Liver (tissue), 9 donors: ENCODE results near the gene UNC5A. TPM values are rescaled to one million over a fixed set of nuclear protein-coding genes. Genes with fewer than 3 reads are reported as not detected.

ENCODE experiments used
- DNase-seq: peaks from one replicate; pipeline ENCODE4 v3.0.0-alpha.2; 2017; ENCODE audit warnings: low spot score
- H3K27ac ChIP-seq, 2 donors: one replicate each; pipeline ENCODE4 v1.7.0; 2013; ENCODE audit warnings: inconsistent platforms in 2 of 2, low read length in 2 of 2, control low read depth in 1 of 2, low read depth in 1 of 2, mild to moderate bottlenecking in 1 of 2
- H3K27me3 ChIP-seq, 4 donors: one replicate each; pipeline versions ENCODE4 v1.6.1 to v1.7.0; 2013; ENCODE audit warnings: low read length in 3 of 4, inconsistent platforms in 1 of 4, mild to moderate bottlenecking in 1 of 4, moderate library complexity in 1 of 4; ENCODE audit not compliant: control insufficient read depth in 4 of 4, insufficient read depth in 4 of 4
- H3K36me3 ChIP-seq, 4 donors: one replicate each; pipeline versions ENCODE4 v1.6.1 to v1.7.0; 2013; ENCODE audit warnings: low read length in 3 of 4, mild to moderate bottlenecking in 3 of 4, low read depth in 1 of 4, moderate library complexity in 1 of 4; ENCODE audit not compliant: control insufficient read depth in 4 of 4, insufficient read depth in 3 of 4
- H3K4me1 ChIP-seq, 4 donors: one replicate each; pipeline versions ENCODE4 v1.6.1 to v1.7.0; 2013; ENCODE audit warnings: low read length in 3 of 4, mild to moderate bottlenecking in 3 of 4, moderate library complexity in 1 of 4; ENCODE audit not compliant: control insufficient read depth in 4 of 4, insufficient read depth in 4 of 4
- H3K4me3 ChIP-seq, 3 donors: one replicate each; pipeline versions ENCODE4 v1.6.1 to v1.7.0; 2013; ENCODE audit warnings: low read length in 3 of 3, control low read depth in 1 of 3, low read depth in 1 of 3, mild to moderate bottlenecking in 1 of 3
- H3K9ac ChIP-seq, 2 donors: one replicate each; pipeline ENCODE4 v1.7.0; 2013; ENCODE audit warnings: low read length in 2 of 2, mild to moderate bottlenecking in 2 of 2, moderate library complexity in 2 of 2, control low read depth in 1 of 2, low read depth in 1 of 2
- H3K9me3 ChIP-seq, 4 donors: one replicate each; pipeline versions ENCODE4 v1.6.1 to v1.7.0; 2013; ENCODE audit warnings: low read length in 3 of 4; ENCODE audit not compliant: control insufficient read depth in 4 of 4
- FOXA2 ChIP-seq: IDR thresholded peaks from 2 replicates; pipeline ENCODE4 v1.6.1; 2016; ENCODE audit warnings: antibody characterized with exemption
- GABPA ChIP-seq, 2 donors: IDR thresholded peaks in 1 of 2; conservative IDR thresholded peaks in 1 of 2; 2 replicates each; pipeline ENCODE4 v1.6.1; 2016; ENCODE audit warnings: antibody characterized with exemption in 2 of 2, mild to moderate bottlenecking in 1 of 2, moderate library complexity in 1 of 2
- HNF4A ChIP-seq, 2 donors: conservative IDR thresholded peaks; 2 replicates each; pipeline ENCODE4 v1.6.1; 2016; ENCODE audit warnings: antibody characterized with exemption in 2 of 2, mild to moderate bottlenecking in 2 of 2
- HNF4G ChIP-seq: IDR thresholded peaks from 2 replicates; pipeline ENCODE4 v1.6.1; 2016; ENCODE audit warnings: antibody characterized with exemption
- MAX ChIP-seq: IDR thresholded peaks from 2 replicates; pipeline ENCODE4 v1.6.1; 2016; ENCODE audit warnings: antibody characterized with exemption
- NR2F2 ChIP-seq: IDR thresholded peaks from 2 replicates; pipeline ENCODE4 v1.6.1; 2016; ENCODE audit warnings: antibody characterized with exemption
- RAD21 ChIP-seq, 2 donors: IDR thresholded peaks; 2 replicates each; pipeline ENCODE4 v1.6.1; 2016; ENCODE audit warnings: antibody characterized with exemption in 2 of 2, mild to moderate bottlenecking in 2 of 2
- RXRA ChIP-seq, 2 donors: IDR thresholded peaks; 2 replicates each; pipeline ENCODE4 v1.6.1; 2017 to 2018; ENCODE audit warnings: antibody characterized with exemption in 2 of 2, mild to moderate bottlenecking in 1 of 2
- SP1 ChIP-seq: IDR thresholded peaks from 2 replicates; pipeline ENCODE4 v1.6.1; 2018; ENCODE audit warnings: antibody characterized with exemption, mild to moderate bottlenecking
- YY1 ChIP-seq: IDR thresholded peaks from 2 replicates; pipeline ENCODE4 v1.6.1; 2016; ENCODE audit warnings: antibody characterized with exemption, mild to moderate bottlenecking
- WGBS: extraction: QIAGEN DNeasy Blood & Tissue Kit; methylation state at CpG from one replicate; pipeline ENCODE4 v1.1.7; 2013; 5-methylcytosine and 5-hydroxymethylcytosine counted together
- polyA plus RNA-seq, 2 donors: library from polyadenylated mRNA; stranded (reverse) in 1 of 2; unstranded in 1 of 2; fragments of 200-250 nt in 1 of 2; fragments of >200 nt in 1 of 2; fragmentation: Nextera tagmentation in 1 of 2; extraction: Ambion mirVana in 1 of 2; gene quantifications; one replicate each; pipeline versions ENCODE4 v1.2.1 to v1.2.3, GENCODE V29; 2013 to 2015
- total RNA-seq, 2 donors: library from RNA; depleted of rRNA; stranded (reverse); fragments of >200 nt; gene quantifications; one replicate each; pipeline ENCODE4 v1.2.3, GENCODE V29; 2014
- TF ChIP-seq, protein P1 (sequence below): IDR thresholded peaks from 2 replicates; pipeline ENCODE4 v1.6.1; 2016; ENCODE audit warnings: antibody characterized with exemption, mild to moderate bottlenecking
- TF ChIP-seq, protein P2 (sequence below): IDR thresholded peaks from 2 replicates; pipeline ENCODE4 v1.6.1; 2016; ENCODE audit warnings: antibody characterized with exemption
- TF ChIP-seq, protein P3 (sequence below): IDR thresholded peaks from 2 replicates; pipeline ENCODE4 v1.6.1; 2016; ENCODE audit warnings: antibody characterized with exemption
- TF ChIP-seq, protein P4 (sequence below): fragments of 150-350 bp; IDR thresholded peaks from 2 replicates; pipeline ENCODE4 v1.5.1; 2017; ENCODE audit warnings: improper control_type of control experiment, low read depth, low read length; ENCODE audit not compliant: missing input control
- donor health status: healthy.
- donor health status: healthy.
- donor health status: healthy.
- donor health status: healthy.
- donor health status: healthy.

The UNC5A gene
- total and polyA plus RNA-seq, 4 donors, result under 0.01 to 0.07 (median 0.03) TPM; not detected in 1

- no peaks in the 10 kb centered on the region for H3K4me1 ChIP-seq
- H3K4me3 ChIP-seq, result no peak overlapping the region
- H3K9me3 ChIP-seq, result peaks cover 0 to 5% (median 0%) of the 10 kb centered on the region in 4 donors
- H3K27ac ChIP-seq, result no peak overlapping the region
- peaks cover 0 to 3% (median 1%) of the 10 kb centered on the region in 4 donors for H3K27me3 ChIP-seq
- H3K9ac ChIP-seq, result no peak overlapping the region
- 83% methylated on average over 2 of the region's 2 CpGs for WGBS
- no peaks in the 10 kb centered on the region for H3K36me3 ChIP-seq
- TF ChIP-seq, protein P1, sequence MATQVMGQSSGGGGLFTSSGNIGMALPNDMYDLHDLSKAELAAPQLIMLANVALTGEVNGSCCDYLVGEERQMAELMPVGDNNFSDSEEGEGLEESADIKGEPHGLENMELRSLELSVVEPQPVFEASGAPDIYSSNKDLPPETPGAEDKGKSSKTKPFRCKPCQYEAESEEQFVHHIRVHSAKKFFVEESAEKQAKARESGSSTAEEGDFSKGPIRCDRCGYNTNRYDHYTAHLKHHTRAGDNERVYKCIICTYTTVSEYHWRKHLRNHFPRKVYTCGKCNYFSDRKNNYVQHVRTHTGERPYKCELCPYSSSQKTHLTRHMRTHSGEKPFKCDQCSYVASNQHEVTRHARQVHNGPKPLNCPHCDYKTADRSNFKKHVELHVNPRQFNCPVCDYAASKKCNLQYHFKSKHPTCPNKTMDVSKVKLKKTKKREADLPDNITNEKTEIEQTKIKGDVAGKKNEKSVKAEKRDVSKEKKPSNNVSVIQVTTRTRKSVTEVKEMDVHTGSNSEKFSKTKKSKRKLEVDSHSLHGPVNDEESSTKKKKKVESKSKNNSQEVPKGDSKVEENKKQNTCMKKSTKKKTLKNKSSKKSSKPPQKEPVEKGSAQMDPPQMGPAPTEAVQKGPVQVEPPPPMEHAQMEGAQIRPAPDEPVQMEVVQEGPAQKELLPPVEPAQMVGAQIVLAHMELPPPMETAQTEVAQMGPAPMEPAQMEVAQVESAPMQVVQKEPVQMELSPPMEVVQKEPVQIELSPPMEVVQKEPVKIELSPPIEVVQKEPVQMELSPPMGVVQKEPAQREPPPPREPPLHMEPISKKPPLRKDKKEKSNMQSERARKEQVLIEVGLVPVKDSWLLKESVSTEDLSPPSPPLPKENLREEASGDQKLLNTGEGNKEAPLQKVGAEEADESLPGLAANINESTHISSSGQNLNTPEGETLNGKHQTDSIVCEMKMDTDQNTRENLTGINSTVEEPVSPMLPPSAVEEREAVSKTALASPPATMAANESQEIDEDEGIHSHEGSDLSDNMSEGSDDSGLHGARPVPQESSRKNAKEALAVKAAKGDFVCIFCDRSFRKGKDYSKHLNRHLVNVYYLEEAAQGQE, result no peak
- TF ChIP-seq NR2F2 (no peak), HNF4G (no peak), YY1 (no peak), RAD21 (IDR thresholded peaks at IDR 0.05) (no peak), HNF4A (conservative IDR thresholded peaks at IDR 0.05) (no peak), SP1 (no peak), MAX (no peak), GABPA (IDR thresholded peaks at IDR 0.05 in 1 of 2, conservative IDR thresholded peaks at IDR 0.05 in 1 of 2) (no peak), FOXA2 (no peak), RXRA (IDR thresholded peaks at IDR 0.05) (no peak)
- TF ChIP-seq, protein P2, sequence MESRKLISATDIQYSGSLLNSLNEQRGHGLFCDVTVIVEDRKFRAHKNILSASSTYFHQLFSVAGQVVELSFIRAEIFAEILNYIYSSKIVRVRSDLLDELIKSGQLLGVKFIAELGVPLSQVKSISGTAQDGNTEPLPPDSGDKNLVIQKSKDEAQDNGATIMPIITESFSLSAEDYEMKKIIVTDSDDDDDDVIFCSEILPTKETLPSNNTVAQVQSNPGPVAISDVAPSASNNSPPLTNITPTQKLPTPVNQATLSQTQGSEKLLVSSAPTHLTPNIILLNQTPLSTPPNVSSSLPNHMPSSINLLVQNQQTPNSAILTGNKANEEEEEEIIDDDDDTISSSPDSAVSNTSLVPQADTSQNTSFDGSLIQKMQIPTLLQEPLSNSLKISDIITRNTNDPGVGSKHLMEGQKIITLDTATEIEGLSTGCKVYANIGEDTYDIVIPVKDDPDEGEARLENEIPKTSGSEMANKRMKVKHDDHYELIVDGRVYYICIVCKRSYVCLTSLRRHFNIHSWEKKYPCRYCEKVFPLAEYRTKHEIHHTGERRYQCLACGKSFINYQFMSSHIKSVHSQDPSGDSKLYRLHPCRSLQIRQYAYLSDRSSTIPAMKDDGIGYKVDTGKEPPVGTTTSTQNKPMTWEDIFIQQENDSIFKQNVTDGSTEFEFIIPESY, result no peak
- TF ChIP-seq, protein P3, sequence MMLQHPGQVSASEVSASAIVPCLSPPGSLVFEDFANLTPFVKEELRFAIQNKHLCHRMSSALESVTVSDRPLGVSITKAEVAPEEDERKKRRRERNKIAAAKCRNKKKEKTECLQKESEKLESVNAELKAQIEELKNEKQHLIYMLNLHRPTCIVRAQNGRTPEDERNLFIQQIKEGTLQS, result no peak
- TF ChIP-seq, protein P4, sequence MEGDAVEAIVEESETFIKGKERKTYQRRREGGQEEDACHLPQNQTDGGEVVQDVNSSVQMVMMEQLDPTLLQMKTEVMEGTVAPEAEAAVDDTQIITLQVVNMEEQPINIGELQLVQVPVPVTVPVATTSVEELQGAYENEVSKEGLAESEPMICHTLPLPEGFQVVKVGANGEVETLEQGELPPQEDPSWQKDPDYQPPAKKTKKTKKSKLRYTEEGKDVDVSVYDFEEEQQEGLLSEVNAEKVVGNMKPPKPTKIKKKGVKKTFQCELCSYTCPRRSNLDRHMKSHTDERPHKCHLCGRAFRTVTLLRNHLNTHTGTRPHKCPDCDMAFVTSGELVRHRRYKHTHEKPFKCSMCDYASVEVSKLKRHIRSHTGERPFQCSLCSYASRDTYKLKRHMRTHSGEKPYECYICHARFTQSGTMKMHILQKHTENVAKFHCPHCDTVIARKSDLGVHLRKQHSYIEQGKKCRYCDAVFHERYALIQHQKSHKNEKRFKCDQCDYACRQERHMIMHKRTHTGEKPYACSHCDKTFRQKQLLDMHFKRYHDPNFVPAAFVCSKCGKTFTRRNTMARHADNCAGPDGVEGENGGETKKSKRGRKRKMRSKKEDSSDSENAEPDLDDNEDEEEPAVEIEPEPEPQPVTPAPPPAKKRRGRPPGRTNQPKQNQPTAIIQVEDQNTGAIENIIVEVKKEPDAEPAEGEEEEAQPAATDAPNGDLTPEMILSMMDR, result no peak
- no peak for DNase-seq
These were observed 48.6 kb upstream of the UNC5A start for GRCh38 chr5:176761755-176762154.

- WGBS, result 54% methylated on average over 9 of the region's 9 CpGs
- no peak for DNase-seq
- Histone ChIP-seq H3K4me1 (no peaks in the 10 kb centered on the region), H3K27ac (no peak overlapping the region), H3K36me3 (no peaks in the 10 kb centered on the region), H3K4me3 (no peak overlapping the region), H3K9me3 (peaks cover 0 to 5% (median 0%) of the 10 kb centered on the region in 4 donors), H3K9ac (no peak overlapping the region), H3K27me3 (peaks cover 0 to 3% (median under 1%) of the 10 kb centered on the region in 4 donors)
- TF ChIP-seq RAD21 (IDR thresholded peaks at IDR 0.05) (no peak), FOXA2 (no peak), GABPA (IDR thresholded peaks at IDR 0.05 in 1 of 2, conservative IDR thresholded peaks at IDR 0.05 in 1 of 2) (no peak), HNF4A (conservative IDR thresholded peaks at IDR 0.05) (no peak)
- TF ChIP-seq, protein P1, result no peak
- TF ChIP-seq, protein P2, result no peak
- TF ChIP-seq, protein P4, result no peak
These were observed 47.9 kb upstream of the UNC5A start for GRCh38 chr5:176762489-176762888.
